Sciatic nerve (tissue), 2 donors: ENCODE results near the gene ADAM15. TPM values are rescaled to one million over a fixed set of nuclear protein-coding genes. Genes with fewer than 3 reads are reported as not detected.

Source experiments
- ATAC-seq: fragments of 200-7000 bp; cut with Tn5 transposase; one replicate; pipeline ENCODE4 v1.9.1; 2020; ENCODE audit warnings: mild to moderate bottlenecking, moderate library complexity
- DNase-seq: peaks from one replicate; pipeline ENCODE4 v3.0.0-alpha.2; 2020; ENCODE audit warnings: low spot score
- intact Hi-C: fragments of 100-400 bp; cut with DNase I; formaldehyde crosslinking; loops from one replicate; pipeline ENCODE4 v1.14.2; 2022
- total RNA-seq: library from RNA; stranded (reverse); fragmentation: NEBNext Ultra II Directional; extraction: Animal tissue kit (Norgen Biotek cat#: 25700); gene quantifications from one replicate; pipeline ENCODE4 v1.2.1, GENCODE V29; 2021
- donor health status: DM: no; HTN: no; CAD: no.
- donor health status: DM: no; HTN: no; CAD: no.

ADAM15 gene
- total RNA-seq, 1 donor from 2014 or later, result 147 TPM

- DNase-seq, result no peak
- ATAC-seq, result no peak
- intact Hi-C loops, result no loop called here
Measured at GRCh38 chr1:155079487-155080311, 28.6 kb downstream of the ADAM15 start.

GRCh38 chr1:155080312-155081228, 29.5 kb downstream of the ADAM15 start:
- DNase-seq, result no peak
- ATAC-seq, result no peak
- intact Hi-C loops, result no loop called here

GRCh38 chr1:155081472-155082300, 30.6 kb downstream of the ADAM15 start:
- no peak for ATAC-seq
- no peak for DNase-seq
- intact Hi-C loops, result no loop called here

GRCh38 chr1:155082301-155083051, 31.4 kb downstream of the ADAM15 start:
- intact Hi-C loops, result no loop called here
- DNase-seq (no peak), ATAC-seq (no peak)

- intact Hi-C loops, result no loop called here
- no peak for DNase-seq
- ATAC-seq, result no peak
Measured at GRCh38 chr1:155083052-155083541, 32.0 kb downstream of the ADAM15 start.

GRCh38 chr1:155083865-155084721, 33.0 kb downstream of the ADAM15 start:
- ATAC-seq (peak; percentile 5), DNase-seq (no peak)
- intact Hi-C loops, result no loop called here

GRCh38 chr1:155084722-155085503, 33.8 kb downstream of the ADAM15 start:
- intact Hi-C loops, result no loop called here
- ATAC-seq (peak; percentile 90), DNase-seq (peak; percentile 95)

GRCh38 chr1:155085504-155086127, 34.5 kb downstream of the ADAM15 start:
- peak; percentile 22 for ATAC-seq
- intact Hi-C loops, result no loop called here
- no peak for DNase-seq

GRCh38 chr1:155086128-155086741, 35.1 kb downstream of the ADAM15 start:
- intact Hi-C loops, result no loop called here
- no peak for DNase-seq
- ATAC-seq, result peak; percentile 38

- no peak for ATAC-seq
- DNase-seq, result no peak
- intact Hi-C loops, result no loop called here
Measured at GRCh38 chr1:155086856-155087535, 35.9 kb downstream of the ADAM15 start.

- ATAC-seq (peak; percentile 57), DNase-seq (peak; percentile 89)
- intact Hi-C loops, result loop anchor here (5.0 kb wide), 1 partner anchor 76 kb away; no protein-coding TSS in a partner anchor
Measured at GRCh38 chr1:155091071-155092051, 40.2 kb downstream of the ADAM15 start.

- intact Hi-C loops, result loop anchor here (5.0 kb wide), 1 partner anchor 75 kb away; no protein-coding TSS in a partner anchor
- DNase-seq (no peak), ATAC-seq (no peak)
Measured at GRCh38 chr1:155092131-155092530, 41.0 kb downstream of the ADAM15 start.

- intact Hi-C loops, result loop anchor here (5.0 kb wide), 1 partner anchor 75 kb away; no protein-coding TSS in a partner anchor
- ATAC-seq (no peak), DNase-seq (no peak)
Measured at GRCh38 chr1:155092641-155093040, 41.5 kb downstream of the ADAM15 start.
